Measurements from ENCODE around the gene FAM8A1. TPM values are rescaled to one million over a fixed set of nuclear protein-coding genes. Genes with fewer than 3 reads are reported as not detected.

The FAM8A1 gene
- total and polyA plus RNA-seq, 8 donors = 24.7 to 46.9 (median 41.0) TPM

- TF ChIP-seq CTCF (IDR thresholded peaks at IDR 0.05) = no peak
- ATAC-seq = no peak
- Histone ChIP-seq H3K4me1 (peaks cover 6 to 8% of the 10 kb centered on the region in 2 donors), H3K9me3 (no peaks in the 10 kb centered on the region), H3K27ac (no peak overlapping the region), H3K27me3 (no peaks in the 10 kb centered on the region), H3K36me3 (peaks cover 0 to 67% of the 10 kb centered on the region in 2 donors), H3K4me3 (no peak overlapping the region)
- no peak for DNase-seq
- intact Hi-C loops (cut with DNase I) = no loop called here
Measured at GRCh38 chr6:17635568-17635967, 35.5 kb downstream of the FAM8A1 start.

GRCh38 chr6:17638212-17638715, 38.2 kb downstream of the FAM8A1 start:
- Histone ChIP-seq H3K9me3 (no peaks in the 10 kb centered on the region), H3K4me3 (no peak overlapping the region), H3K27me3 (no peaks in the 10 kb centered on the region), H3K4me1 (peaks cover 0 to 8% of the 10 kb centered on the region in 2 donors), H3K36me3 (peaks cover 0 to 79% of the 10 kb centered on the region in 2 donors), H3K27ac (no peak overlapping the region)
- DNase-seq (no peak), ATAC-seq (no peak)
- intact Hi-C loops (cut with DNase I) = no loop called here
- TF ChIP-seq CTCF (IDR thresholded peaks at IDR 0.05) = no peak

GRCh38 chr6:17640477-17640917, 40.4 kb downstream of the FAM8A1 start:
- no peaks in the 10 kb centered on the region for H3K27me3 ChIP-seq
- H3K4me1 ChIP-seq = peaks cover 0 to 5% of the 10 kb centered on the region in 2 donors
- peaks cover 0 to 93% of the 10 kb centered on the region in 2 donors for H3K36me3 ChIP-seq
- peak overlapping the region in 1 of 2 donors; percentile 14 for H3K27ac ChIP-seq
- TF ChIP-seq CTCF (IDR thresholded peaks at IDR 0.05) = no peak
- intact Hi-C loops (cut with DNase I) = no loop called here
- DNase-seq (no peak), ATAC-seq (no peak)
- H3K9me3 ChIP-seq = no peaks in the 10 kb centered on the region
- no peak overlapping the region for H3K4me3 ChIP-seq

DNA sequence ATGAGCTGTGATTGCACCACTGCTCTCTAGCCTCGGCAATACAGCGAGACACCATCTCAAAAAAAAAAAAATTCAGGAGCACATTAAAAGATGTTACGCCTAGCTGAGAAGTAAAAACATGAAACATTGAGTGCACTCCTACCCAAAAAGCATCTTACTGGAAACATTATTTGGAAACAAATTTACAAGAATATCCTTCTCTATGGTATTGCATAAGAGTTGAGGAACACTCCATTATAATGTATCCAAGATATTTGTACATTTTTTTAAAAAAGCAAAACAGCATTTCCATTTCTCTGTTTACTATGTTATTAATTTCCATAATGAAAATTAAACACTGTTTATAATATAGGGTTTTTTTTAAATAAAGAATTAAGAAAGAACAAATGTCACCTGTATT, 48.6 kb downstream of the FAM8A1 start:
- no peak for TF ChIP-seq CTCF (IDR thresholded peaks at IDR 0.05)
- no peak overlapping the region for H3K4me3 ChIP-seq
- H3K36me3 ChIP-seq = peaks cover 3 to 87% of the 10 kb centered on the region in 2 donors
- H3K9me3 ChIP-seq = no peaks in the 10 kb centered on the region
- no peaks in the 10 kb centered on the region for H3K4me1 ChIP-seq
- no peak for DNase-seq
- H3K27ac ChIP-seq = no peak overlapping the region
- intact Hi-C loops (cut with DNase I) = no loop called here
- no peaks in the 10 kb centered on the region for H3K27me3 ChIP-seq
- no peak for ATAC-seq

DNA sequence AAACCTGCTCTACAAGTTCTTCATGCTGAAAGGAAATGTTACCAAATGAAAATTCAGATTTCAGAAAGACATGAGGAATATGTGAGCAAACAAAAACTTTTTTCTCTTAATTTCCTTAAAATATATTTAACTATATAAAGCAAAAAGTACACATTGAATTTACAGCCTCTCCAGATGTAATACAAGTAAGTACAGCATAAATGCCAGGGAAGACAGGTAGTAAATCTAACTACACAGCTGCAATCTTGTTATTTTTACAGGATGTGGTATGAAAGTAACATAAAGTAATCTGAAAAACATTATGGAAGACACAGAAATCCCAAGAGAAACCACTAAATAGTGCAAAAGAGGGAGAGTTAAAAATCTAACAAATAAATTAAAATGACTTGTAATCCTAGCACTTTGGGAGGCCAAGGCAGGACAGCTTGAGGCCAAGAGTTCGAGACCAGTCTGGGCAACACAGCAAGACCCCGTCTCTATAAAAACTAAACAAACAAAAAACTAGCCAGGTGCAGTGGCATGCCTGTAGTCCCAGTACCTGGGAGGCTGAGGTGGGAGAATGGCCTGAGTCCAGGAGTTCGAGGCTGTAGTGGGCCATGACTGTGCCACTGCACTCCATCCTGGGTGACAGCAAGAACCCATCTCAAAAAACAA, 50.7 kb downstream of the FAM8A1 start:
- intact Hi-C loops (cut with DNase I) = no loop called here
- no peaks in the 10 kb centered on the region for H3K9me3 ChIP-seq
- no peak for TF ChIP-seq CTCF (IDR thresholded peaks at IDR 0.05)
- H3K27ac ChIP-seq = no peak overlapping the region
- H3K36me3 ChIP-seq = peaks cover 3 to 82% of the 10 kb centered on the region in 2 donors
- ATAC-seq (peak; percentile 19), DNase-seq (no peak)
- H3K4me1 ChIP-seq = no peaks in the 10 kb centered on the region
- no peak overlapping the region for H3K4me3 ChIP-seq
- H3K27me3 ChIP-seq = no peaks in the 10 kb centered on the region
